GM19467 (cell line): ENCODE data around the gene LTB4R2.
"Not testable (repeated sequence)": the region's sequence is repeated elsewhere in the genome, so short reads cannot be mapped to it uniquely, and the experiment has no call there.

Source experiments
- ATAC-seq: cut with Tn5 transposase; IDR thresholded peaks from one replicate; pipeline ENCODE4 v1.9.1; 2021; ENCODE audit warnings: mild to moderate bottlenecking, moderate library complexity; ENCODE audit not compliant: unreplicated experiment

Gene LTB4R2

DNA sequence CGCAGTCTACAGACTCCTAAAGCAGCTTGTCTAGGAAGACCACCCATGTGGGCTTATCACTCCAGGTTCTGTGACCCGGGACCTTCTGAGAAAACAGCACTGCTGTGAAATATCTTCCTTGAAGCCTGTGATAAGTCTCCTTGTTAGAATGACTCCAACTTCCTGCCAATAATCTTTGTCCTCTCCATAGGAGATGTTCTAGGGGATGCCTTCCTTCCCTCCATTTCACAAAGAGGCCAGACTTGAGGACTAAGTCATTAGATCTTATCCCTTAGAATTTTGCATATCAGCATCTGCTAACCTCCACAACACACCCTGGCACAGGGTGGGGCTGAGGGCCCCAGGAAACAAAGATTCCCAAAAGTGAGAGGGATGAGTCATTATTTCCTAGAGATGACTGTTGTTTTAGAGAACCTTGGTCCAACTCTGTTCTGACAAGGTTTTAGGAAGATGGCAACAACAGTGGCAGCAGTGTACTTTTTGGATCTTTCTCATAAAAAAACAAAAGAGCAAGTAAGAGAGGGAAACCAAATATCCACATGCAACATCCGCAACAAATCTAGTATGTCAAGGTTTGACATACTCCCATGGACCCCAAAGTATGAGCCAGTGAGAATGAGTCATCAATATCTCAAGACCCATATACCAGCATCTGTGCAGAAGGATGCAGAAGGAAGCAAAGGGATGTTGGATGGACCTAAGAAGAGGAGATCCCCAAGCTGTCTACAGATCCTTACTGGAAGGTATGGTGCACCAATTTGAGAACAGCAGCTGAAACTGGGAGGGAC, 7.4 kb downstream of the LTB4R2 start:
- no peak for ATAC-seq

DNA sequence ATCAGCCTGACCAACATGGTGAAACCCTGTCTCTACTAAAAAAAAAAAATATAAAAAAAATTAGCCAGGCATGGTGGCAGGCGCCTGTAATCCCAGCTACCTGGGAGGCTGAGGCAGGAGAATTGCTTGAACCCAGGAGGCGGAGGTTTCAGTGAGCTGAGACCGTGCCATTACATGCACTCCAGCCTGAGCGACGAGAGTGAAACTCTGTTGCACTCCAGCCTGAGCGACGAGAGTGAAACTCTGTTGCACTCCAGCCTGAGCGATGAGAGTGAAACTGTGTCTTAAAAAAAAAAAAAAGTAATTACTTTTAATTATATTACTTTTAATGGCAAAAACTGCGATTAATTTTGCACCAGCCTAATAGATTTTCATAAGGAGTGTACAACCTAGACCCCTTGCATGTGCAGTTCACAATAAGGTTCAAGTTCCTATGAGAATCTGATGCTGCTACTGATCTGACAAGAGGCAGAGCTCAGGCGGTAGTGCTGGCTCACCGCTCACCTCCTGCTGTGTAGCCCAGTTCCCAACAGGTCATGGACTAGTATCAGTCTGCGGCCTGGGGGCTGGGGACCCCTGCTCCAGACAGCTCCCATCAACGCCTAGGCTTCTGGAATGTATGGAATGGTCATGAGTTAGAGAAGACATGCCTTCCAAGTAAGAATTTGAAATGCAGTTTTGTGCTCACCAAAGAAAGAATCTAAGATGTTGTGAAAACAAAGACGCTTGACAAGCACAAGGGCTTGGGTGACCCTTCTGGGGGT, 11.5 kb downstream of the LTB4R2 start:
- no peak for ATAC-seq

DNA sequence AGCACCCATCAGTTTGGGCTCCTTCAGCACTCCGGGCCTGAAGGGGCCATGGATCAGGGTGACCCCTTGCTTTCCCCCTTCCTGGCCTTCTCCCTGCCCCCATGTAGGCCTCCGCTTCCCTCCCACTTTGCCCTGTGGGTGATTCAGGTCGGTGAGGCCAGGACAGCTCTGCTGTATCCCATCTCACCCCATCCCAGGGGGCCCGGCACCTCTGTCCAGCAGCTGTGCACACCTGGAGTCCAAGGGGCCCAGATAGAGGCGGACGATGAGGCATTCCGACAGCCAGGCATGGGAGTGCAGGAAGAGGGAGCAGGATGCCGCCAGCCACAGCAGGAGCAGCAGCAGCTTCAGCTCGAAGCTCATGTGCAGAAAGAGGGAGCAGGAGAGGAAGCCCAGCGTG, 12.7 kb downstream of the LTB4R2 start:
- no peak for ATAC-seq

DNA sequence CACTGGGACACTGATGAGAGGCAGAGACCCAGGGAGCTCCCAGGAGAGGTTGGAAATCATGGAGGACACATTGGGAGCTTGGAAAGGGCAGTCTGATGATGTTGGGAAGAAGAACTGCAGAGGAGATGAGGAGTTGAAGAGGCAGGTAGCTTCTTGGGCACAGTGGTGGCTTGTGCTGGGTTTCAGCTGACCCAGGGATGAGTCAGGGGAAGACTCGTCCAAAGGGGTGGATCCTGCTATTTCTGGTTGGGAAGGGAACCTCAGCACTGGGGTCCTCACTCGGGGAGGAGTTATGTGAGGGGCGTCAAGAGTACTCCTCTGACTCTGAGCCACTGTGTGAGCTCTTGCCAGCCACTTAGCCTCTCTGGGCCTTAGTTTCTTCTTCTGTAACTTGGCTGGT, 13.4 kb downstream of the LTB4R2 start:
- no peak for ATAC-seq

DNA sequence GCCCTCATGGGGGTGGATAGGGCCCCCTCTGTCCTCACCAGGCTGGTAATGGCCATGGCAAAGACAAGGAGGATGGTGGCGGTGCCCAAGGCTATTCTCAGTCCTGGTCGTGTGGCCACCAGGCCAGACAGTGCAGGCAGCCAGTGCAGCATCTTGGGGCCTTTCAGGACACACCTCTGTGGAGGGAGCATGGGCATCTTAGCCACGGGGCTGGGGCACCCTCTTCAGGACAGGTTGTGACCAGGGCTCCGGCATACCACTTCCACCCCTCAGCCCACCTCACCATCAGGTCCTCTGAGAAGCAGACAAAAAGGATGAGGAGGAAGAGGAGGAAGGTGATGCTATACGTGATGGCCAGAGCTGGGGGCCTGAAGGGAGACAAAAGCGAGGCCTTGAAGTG, 14.1 kb downstream of the LTB4R2 start:
- no peak for ATAC-seq

DNA sequence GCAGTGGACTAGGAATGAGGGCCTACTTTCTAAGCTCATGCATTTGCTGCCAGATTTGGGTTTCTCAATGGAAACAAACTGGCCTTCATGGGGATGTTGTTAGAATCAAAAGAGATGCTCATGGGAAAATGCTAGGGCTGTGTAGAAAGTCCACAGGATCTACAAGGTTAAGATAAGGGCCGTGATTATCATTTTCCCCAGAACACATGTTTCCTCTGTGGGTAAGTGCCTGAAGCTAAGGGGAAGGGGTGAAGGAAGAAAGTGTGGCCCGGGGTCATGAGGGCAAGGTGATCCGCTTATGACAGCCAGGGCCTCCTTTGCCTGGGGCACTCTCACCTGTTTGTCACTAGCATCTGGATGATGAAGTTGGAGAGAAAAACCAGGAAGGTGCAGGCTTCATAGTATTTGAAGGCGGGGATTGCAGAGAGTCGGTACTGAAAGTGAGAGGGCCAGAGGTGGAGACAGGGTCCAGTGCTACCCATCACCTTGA, 15.1 kb downstream of the LTB4R2 start:
- ATAC-seq = no peak

DNA sequence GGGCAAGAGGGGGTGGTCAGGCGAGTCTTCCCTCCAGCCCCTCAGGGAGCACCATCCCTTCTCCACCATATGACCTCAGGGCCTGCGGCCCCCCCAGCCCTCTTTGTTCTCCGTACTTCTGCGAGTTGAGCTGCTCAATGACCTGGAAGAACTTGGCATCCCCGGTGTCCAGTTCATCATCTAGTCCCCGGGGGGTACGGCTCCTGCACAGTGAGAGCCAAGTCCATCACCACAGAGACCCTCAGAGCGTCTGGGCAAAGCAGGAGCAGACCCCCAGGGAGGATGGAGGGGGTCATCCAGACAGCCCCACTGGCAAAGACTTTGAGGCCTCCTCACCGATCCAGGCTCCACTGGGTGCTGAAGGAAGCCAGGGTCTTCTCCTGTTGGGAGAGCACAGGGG, 16.0 kb downstream of the LTB4R2 start:
- ATAC-seq = no peak

DNA sequence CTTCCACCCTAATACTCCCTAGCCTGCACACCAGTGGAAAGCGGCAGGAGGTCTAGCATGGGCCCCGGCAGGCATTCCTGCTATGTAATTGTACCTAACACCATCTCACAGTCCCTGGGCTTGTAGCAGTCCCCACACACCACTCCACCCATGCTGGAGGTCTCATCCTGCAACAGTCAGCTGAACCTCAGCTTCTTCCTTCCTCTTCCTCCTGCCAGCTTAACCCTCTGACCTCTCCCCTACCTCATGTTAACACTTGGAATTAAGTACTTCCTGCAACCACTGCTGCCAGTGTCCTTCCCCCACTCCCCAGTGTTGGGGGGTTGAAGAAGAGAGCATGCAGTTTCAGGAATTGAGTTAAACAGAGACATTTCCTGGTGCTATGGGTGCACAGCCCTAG, 17.4 kb downstream of the LTB4R2 start:
- ATAC-seq = no peak

DNA sequence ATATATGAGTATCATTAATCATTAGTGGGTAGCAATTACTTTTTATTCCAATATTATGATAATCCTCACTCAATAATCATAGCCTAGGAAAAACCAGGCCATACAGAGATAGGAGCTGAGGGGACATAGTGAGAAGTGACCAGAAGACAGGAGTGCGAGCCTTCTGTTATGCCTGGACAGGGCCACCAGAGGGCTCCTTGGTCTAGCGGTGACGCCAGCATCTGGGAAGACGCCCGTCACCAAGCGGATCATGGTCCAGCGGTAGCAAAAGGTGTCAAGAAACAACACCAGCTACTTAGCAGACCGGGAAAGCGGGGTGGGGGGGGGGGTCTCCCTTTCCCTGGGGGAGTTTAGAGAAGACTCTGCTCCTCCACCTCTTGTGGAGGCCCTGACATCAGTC, 18.0 kb downstream of the LTB4R2 start:
- ATAC-seq = not testable (repeated sequence)

DNA sequence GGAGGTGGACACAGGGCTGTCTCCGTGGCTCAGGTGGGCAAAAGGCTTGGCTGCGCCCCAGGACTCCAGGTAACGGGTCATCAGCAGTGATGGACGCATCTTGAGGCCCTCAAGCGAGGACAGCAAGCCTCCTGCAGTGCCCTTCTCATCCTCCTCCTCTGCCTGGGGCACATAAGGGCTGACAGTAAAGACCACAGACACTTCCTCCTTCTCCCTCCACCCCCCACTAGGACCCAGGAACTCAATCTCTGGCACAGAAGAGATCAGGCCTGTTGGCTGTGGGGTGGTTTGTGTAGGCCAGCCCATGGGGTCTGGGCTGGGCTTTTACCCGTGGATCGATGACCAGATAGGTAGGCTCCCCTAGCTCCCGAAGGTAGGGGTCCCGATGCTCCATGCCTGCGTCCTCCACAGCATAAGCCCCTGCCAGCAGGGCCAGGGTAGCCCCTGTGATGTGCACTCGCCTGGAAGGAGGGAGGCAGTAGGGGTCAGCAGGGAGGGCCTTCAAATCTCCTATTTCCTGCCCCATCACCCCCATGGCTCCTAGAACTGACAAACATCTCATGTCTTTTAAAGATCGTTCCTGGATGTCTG, 19.2 kb downstream of the LTB4R2 start:
- ATAC-seq = no peak

DNA sequence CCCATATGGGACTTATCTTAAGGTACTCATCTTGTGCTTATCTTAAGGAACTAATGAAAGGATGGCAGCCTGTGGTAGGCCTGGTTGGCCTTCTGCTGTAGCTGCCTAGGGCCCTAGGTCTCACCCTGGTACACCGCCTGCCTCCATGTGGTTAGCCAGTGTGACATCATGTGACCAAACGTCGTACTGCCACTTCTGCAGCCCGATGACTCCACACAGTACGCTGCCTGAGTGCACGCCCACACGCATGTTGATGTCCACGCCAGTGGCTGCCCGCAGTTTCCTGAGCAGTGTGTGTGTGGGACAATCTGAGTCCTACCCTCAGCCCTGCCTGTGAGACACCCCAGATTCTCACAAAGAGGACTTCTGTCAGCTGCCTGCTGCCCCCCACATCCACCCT, 19.8 kb downstream of the LTB4R2 start:
- no peak for ATAC-seq

DNA sequence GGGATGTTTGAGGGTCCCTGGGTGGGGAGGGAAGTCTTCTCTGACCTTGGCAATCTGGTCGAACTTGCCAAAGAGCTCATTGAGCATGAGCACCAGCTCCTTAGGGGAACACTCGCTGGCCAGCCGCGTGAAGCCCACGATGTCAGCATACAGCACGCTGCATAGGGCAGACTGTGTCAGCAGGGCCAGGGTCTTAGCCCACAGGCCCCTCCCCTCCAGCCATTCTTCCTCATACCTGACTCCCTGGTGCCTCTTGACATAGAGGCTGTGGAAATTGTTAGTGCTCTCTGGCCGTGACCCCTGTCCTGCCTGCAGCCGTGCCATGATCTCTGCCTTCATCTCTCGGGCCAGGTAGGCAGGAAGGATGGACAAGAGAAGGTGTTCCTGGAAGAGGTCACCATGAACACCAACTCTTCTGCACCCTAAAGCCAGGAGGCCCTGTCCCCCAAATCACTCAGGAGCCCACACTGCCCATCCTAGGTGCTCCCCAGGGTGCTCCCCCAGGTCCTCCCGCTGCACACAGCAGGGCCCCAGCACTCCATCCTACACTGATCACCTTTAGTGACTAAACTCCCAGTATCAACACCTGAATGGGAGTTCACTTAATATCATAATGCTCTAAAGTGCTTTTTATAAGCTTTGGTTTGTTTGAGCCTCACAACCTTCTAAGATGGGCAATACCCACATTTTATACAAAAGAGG, 21.2 kb downstream of the LTB4R2 start:
- no peak for ATAC-seq

DNA sequence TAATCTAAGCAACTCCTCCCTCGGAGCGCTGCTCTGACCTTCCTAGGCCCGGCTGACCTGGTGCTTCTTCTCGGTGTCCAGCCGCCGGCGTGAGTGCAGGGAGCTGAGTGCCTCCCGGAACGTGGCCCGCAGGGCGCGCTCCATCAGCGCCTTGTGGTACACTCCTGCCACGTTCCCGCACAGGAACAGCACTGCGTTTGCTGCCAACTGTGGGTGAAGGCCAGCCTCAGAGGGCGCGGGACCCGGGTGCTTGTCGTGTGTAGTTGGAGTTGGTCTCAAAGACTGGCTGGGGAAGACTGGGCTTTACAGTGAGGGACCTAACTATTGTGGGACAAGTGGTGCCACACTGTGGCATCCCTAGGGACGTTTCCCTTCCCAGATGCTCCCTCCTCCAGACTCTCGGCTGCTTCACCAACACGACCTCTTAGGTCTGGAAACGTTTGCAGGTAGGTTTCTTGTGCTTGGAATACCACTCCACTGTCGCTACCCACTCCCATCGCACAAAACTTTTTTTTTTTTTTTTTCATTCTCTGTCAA, 21.9 kb downstream of the LTB4R2 start:
- no peak for ATAC-seq

DNA sequence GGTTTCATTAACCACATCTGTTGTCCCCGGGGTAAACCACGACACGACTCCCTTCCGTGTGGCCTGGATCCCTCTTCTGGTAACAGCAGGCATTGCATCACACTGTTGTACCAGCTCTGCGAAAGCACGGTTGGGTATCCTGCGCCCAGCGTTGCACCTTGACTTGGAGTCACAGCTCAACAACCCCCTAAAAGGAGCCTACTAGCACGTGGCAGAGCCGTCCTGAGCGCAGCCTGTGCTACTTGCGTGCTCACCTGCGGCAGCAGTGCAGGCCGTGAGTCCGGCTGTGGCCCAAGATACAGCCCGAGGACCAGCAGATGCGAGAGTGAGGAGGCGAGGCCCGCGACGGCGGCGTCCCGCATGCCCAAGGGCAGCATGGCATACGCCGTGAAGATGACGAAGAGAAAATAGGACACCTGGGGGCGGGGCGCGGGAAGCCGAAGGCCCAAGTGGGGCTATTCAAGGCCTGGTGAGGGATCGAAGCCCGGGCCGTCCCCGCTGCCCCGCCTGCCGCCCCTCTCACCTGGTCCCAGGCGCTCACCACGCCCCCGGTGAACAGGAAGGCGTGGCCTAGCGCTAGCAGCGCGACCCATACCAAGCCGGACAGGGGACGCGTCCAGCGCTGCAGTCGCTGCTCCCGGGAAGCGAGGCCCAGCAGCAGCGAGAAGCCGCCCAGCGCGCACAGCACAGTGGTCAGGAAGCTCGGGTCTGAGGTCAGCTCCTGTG, 22.5 kb downstream of the LTB4R2 start:
- peak; percentile 75 for ATAC-seq

DNA sequence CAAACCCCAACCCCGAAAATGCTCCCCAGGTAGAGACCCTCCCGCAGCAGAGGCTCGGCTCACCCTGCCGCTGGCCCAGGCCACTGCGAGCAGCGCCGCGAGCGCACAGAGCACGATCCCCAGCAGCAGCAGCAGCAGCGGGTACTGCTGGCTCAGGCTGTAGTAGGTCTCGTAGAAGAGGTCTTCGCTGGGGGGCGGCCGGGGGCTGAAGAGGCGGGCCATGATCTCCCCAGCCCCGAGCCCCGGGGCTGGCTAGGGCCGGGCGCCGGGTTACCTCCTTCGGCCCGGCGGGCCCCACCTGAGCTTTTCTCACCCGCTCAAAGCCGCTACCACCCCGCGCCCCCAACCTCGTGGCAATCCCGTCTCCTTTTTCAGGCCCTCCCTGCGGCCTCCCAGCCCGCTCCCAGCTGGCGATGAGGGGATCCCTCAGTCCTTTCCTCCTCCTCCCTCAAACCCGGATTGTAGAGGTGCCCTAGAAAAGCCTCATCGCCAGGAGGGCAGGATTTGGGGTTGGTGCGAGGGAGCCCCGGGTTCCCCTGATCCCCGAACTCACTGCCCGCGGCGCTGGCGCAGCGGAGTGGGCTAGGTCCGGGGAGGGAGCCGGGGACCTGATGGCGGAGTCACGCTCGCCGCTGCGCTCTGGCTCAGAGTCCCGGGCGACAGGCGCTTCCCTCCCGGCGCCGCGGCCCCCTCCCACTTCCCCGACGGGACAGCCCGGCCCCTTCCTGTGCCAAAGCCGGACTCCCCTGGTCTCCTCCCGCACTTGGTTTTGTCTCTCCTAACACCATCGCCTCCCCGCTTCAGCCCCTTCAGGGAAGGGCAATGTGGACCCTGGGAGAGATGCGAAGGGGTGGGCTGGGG, 24.7 kb downstream of the LTB4R2 start, which contains the start of gene ADCY4:
TSS of gene ADCY4 (minus strand) at position 641 of the 861 bp plus-strand sequence. CDS start at position 222, 419 bp downstream.
- ATAC-seq = no peak

DNA sequence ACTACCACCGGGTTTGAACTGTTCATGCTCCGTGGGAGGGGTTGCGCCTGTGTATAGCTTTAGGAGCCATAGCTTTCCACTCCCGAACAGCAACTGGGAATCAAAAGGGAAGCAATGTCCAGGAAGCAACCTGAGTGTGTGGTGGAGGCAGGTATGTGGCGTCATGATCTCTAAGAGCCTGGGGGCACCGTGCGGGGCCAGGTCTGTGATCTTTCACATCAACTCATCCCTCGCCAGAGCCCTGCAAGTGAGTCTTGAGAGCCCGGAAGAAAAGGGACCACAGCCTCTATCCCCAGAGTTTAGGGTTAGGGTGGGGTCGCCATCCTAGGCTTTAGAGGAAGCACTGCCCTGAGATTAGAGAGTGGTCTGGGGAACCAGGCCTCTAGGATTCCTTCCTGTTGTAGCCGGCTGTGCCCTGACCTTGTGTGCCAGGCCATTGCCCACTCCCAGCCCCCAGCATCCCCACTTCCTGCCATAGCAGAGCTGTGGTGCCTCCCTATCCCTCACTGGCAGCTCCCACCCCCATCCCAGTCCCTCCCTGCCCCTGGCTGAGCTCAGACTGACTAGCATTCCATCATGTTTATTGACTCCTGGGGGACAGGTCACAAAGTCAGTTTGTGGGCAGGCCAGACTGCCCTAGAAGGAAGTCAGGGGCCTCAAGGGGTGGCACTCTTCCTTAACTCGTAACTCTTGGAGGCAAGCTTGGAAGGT, 25.7 kb downstream of the LTB4R2 start:
- no peak for ATAC-seq

DNA sequence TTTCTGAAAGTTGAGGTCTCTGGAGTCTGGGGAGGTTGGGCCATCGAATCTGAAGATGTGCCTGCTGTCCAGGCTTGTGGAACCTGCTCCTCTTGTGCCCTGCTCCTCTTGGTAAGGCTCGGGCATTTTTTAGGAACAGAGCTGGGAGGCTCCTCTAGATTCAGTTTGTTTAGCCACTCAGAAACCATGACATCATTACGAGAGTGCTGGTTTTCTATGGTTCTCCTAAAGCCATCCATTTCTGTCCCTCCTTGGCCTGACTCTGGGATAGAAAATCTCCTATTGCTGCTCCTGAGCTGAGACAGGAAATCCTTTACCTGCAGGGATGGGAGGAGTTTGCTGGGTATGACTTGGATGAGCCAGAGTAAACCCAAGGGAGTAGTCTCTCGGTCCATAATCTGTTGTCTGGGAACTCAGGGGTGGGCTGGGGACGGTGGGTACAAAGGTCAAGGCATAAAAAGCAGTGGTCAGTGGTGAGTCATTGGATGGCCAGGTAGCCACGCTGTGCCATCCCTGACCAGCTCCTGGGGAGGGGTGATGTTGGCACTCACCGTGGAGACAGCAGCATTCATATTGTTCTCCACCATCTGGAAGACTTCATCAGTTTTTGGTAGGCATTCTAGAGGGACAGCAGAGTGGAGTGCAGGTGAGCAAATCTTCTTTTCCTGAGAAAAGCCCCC, 27.3 kb downstream of the LTB4R2 start:
- no peak for ATAC-seq

DNA sequence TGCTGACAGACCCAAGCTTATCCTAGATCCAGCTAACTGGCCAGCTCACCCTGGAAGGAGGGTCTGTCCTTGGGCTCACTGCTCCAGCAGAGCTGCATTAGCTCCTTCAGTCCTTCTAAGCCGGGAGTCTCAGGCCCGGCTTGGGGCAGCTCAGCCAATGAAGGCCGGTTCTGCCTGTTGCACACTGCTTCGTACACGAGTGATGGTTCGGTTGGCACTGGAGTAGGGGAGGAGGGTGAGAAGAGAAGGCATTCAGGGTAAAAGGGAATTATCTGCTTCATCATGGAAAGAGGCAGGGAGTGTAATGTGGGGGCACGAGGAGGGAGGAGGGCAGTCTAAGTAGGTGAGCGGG, 27.9 kb downstream of the LTB4R2 start:
- ATAC-seq = no peak
